HepG2 (cell line): ENCODE measurements around the gene SCAF4. TPM values are rescaled to one million over a fixed set of nuclear protein-coding genes. Genes with fewer than 3 reads are reported as not detected.

ENCODE experiments used
- ATF7-NPFF ChIP-seq: sonication (generic); formaldehyde crosslinking; IDR thresholded peaks from 2 replicates; pipeline ENCODE4 v1.8.1; 2023; ENCODE audit warnings: mild to moderate bottlenecking, low read depth, missing genetic modification reagents, moderate library complexity
- BCL6 ChIP-seq: IDR thresholded peaks from 2 replicates; pipeline ENCODE4 v1.6.1; 2016; ENCODE audit warnings: missing genetic modification reagents, missing compliant biosample characterization
- DNMT3B ChIP-seq: conservative IDR thresholded peaks from 2 replicates; pipeline ENCODE4 v1.6.1; 2016; ENCODE audit warnings: missing biosample characterization, control low read depth
- DZIP1 ChIP-seq: sonication (generic); formaldehyde crosslinking; IDR thresholded peaks from 2 replicates; pipeline ENCODE4 v1.5.0; 2020; ENCODE audit warnings: mild to moderate bottlenecking, missing genetic modification reagents
- HIVEP1 ChIP-seq: sonication (generic); formaldehyde crosslinking; IDR thresholded peaks from 2 replicates; pipeline ENCODE4 v1.4.0; 2020; ENCODE audit warnings: mild to moderate bottlenecking, missing genetic modification reagents
- KLF6 ChIP-seq: IDR thresholded peaks from 2 replicates; pipeline ENCODE4 v1.8.0; 2016; ENCODE audit warnings: missing biosample characterization, missing genetic modification reagents
- NFKB2 ChIP-seq: sonication (generic); formaldehyde crosslinking; IDR thresholded peaks from 2 replicates; pipeline ENCODE4 v1.4.0; 2020; ENCODE audit warnings: missing genetic modification reagents, borderline replicate concordance
- SRY ChIP-seq: sonication (generic); formaldehyde crosslinking; IDR thresholded peaks from 2 replicates; pipeline ENCODE4 v1.8.0; 2022; ENCODE audit warnings: mild to moderate bottlenecking, missing genetic modification reagents
- ZNF136 ChIP-seq: sonication (generic); formaldehyde crosslinking; IDR thresholded peaks from 2 replicates; pipeline ENCODE4 v1.8.1; 2022; ENCODE audit warnings: low read depth, mild to moderate bottlenecking, moderate library complexity, missing genetic modification reagents
- ZNF180 ChIP-seq: sonication (generic); formaldehyde crosslinking; IDR thresholded peaks from 2 replicates; pipeline ENCODE4 v1.4.0; 2020; ENCODE audit warnings: low read depth, missing genetic modification reagents, borderline replicate concordance
- ZNF264 ChIP-seq: sonication (generic); formaldehyde crosslinking; IDR thresholded peaks from 2 replicates; pipeline ENCODE4 v1.4.0; 2020; ENCODE audit warnings: missing genetic modification reagents
- ZNF430 ChIP-seq: sonication (generic); formaldehyde crosslinking; IDR thresholded peaks from 2 replicates; pipeline ENCODE4 v1.9.0; 2021; ENCODE audit warnings: mild to moderate bottlenecking, missing genetic modification reagents
- ZNF510 ChIP-seq: sonication (generic); formaldehyde crosslinking; IDR thresholded peaks from 2 replicates; pipeline ENCODE4 v1.4.0; 2020; ENCODE audit warnings: low read depth, mild to moderate bottlenecking, missing genetic modification reagents
- ZNF784 ChIP-seq: sonication (generic); formaldehyde crosslinking; IDR thresholded peaks from 2 replicates; pipeline ENCODE4 v1.5.1; 2020; ENCODE audit warnings: missing genetic modification reagents, mild to moderate bottlenecking, borderline replicate concordance
- ZSCAN31 ChIP-seq: sonication (generic); formaldehyde crosslinking; IDR thresholded peaks from 2 replicates; pipeline ENCODE4 v1.5.0; 2020; ENCODE audit warnings: low read depth, mild to moderate bottlenecking, missing genetic modification reagents
- polyA plus RNA-seq, 8 experiments: library from polyadenylated mRNA; depleted of rRNA in 3 of 8; stranded (reverse) in 7 of 8; unstranded in 1 of 8; fragments of >200 nt; fragmentation: Illumina TruSeq in 4 of 8; extraction: Trizol in 4 of 8; gene quantifications; 2 replicates each; pipeline versions ENCODE4 v1.2.1 to v1.2.3, GENCODE V29; 2011 to 2016; ENCODE audit warnings: low read depth in 4 of 8, missing spikeins in 1 of 8, mixed read lengths in 1 of 8; ENCODE audit not compliant: insufficient read depth in 1 of 8
- total RNA-seq, 5 experiments: library from RNA; depleted of rRNA; stranded (reverse); fragments of >200 nt; fragmentation: Illumina TruSeq; extraction: Trizol; gene quantifications; 2 replicates each; pipeline ENCODE4 v1.2.3, GENCODE V29; 2016; ENCODE audit warnings: low read depth in 1 of 5
- TF ChIP-seq, protein P1 (sequence below): sonication (generic); formaldehyde crosslinking; IDR thresholded peaks from 2 replicates; pipeline ENCODE4 v1.5.1; 2020; ENCODE audit warnings: mild to moderate bottlenecking, missing genetic modification reagents, borderline replicate concordance
- TF ChIP-seq, protein P2 (sequence below): IDR thresholded peaks from 2 replicates; pipeline ENCODE4 v1.6.1; 2018; ENCODE audit warnings: missing genetic modification reagents, mild to moderate bottlenecking, missing compliant biosample characterization
- TF ChIP-seq, protein P3 (sequence below): sonication (generic); formaldehyde crosslinking; IDR thresholded peaks from 2 replicates; pipeline ENCODE4 v1.4.0; 2020; ENCODE audit warnings: missing genetic modification reagents
- TF ChIP-seq, protein P4 (sequence below): sonication (generic); formaldehyde crosslinking; IDR thresholded peaks from 2 replicates; pipeline ENCODE4 v1.5.0; 2020; ENCODE audit warnings: mild to moderate bottlenecking, missing genetic modification reagents, moderate library complexity

The SCAF4 gene
- total and polyA plus RNA-seq, 2 of the 13 experiments (the other 11 are each of a cell fraction or from before 2014, with no cell fraction given), result 9.1 to 11.5 TPM

DNA sequence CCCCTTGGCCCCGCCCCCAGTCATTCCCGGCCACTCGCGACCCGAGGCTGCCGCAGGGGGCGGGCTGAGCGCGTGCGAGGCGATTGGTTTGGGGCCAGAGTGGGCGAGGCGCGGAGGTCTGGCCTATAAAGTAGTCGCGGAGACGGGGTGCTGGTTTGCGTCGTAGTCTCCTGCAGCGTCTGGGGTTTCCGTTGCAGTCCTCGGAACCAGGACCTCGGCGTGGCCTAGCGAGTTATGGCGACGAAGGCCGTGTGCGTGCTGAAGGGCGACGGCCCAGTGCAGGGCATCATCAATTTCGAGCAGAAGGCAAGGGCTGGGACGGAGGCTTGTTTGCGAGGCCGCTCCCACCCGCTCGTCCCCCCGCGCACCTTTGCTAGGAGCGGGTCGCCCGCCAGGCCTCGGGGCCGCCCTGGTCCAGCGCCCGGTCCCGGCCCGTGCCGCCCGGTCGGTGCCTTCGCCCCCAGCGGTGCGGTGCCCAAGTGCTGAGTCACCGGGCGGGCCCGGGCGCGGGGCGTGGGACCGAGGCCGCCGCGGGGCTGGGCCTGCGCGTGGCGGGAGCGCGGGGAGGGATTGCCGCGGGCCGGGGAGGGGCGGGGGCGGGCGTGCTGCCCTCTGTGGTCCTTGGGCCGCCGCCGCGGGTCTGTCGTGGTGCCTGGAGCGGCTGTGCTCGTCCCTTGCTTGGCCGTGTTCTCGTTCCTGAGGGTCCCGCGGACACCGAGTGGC, 72.2 kb downstream of the SCAF4 start, which contains the start of gene SOD1 (continued):
- TF ChIP-seq, protein P1, sequence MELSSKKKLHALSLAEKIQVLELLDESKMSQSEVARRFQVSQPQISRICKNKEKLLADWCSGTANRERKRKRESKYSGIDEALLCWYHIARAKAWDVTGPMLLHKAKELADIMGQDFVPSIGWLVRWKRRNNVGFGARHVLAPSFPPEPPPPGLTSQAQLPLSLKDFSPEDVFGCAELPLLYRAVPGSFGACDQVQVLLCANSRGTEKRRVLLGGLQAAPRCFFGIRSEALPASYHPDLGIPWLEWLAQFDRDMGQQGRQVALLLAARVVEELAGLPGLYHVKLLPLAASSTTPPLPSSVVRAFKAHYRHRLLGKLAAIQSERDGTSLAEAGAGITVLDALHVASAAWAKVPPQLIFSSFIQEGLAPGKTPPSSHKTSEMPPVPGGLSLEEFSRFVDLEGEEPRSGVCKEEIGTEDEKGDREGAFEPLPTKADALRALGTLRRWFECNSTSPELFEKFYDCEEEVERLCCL, result peak; percentile 89; the same call in 1 of the 2 replicates
- TF ChIP-seq ZSCAN31 (CRISPR knock-in tag) (peak; percentile 52; the same call in 1 of the 2 replicates), ZNF180 (peak; percentile 31; the same call in 1 of the 2 replicates), ZNF430 (CRISPR knock-in tag) (peak; percentile 89), ATF7-NPFF (peak; percentile 90), HIVEP1 (CRISPR knock-in tag) (peak; percentile 81), SRY (CRISPR knock-in tag) (peak; percentile 96), DZIP1 (CRISPR knock-in tag) (peak; percentile 86; the same call in 1 of the 2 replicates), ZNF136 (CRISPR knock-in tag) (peak; percentile 57; the same call in 1 of the 2 replicates), KLF6 (CRISPR knock-in tag) (0 out of 2 replicates have a peak, but pooled peaks have one; percentile 75), ZNF510 (CRISPR knock-in tag) (peak; percentile 84), ZNF264 (CRISPR knock-in tag) (peak; percentile 78), BCL6 (peak; percentile 36; the same call in 1 of the 2 replicates), ZNF784 (peak; percentile 87), DNMT3B (no peak; the same call in 1 of the 2 replicates), NFKB2 (CRISPR knock-in tag) (peak; percentile 92)
- TF ChIP-seq, protein P2, sequence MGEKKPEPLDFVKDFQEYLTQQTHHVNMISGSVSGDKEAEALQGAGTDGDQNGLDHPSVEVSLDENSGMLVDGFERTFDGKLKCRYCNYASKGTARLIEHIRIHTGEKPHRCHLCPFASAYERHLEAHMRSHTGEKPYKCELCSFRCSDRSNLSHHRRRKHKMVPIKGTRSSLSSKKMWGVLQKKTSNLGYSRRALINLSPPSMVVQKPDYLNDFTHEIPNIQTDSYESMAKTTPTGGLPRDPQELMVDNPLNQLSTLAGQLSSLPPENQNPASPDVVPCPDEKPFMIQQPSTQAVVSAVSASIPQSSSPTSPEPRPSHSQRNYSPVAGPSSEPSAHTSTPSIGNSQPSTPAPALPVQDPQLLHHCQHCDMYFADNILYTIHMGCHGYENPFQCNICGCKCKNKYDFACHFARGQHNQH (CRISPR knock-in tag), result no peak; the same call in 1 of the 2 replicates
- TF ChIP-seq, protein P3, sequence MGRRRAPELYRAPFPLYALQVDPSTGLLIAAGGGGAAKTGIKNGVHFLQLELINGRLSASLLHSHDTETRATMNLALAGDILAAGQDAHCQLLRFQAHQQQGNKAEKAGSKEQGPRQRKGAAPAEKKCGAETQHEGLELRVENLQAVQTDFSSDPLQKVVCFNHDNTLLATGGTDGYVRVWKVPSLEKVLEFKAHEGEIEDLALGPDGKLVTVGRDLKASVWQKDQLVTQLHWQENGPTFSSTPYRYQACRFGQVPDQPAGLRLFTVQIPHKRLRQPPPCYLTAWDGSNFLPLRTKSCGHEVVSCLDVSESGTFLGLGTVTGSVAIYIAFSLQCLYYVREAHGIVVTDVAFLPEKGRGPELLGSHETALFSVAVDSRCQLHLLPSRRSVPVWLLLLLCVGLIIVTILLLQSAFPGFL, result no peak
- TF ChIP-seq, protein P4, sequence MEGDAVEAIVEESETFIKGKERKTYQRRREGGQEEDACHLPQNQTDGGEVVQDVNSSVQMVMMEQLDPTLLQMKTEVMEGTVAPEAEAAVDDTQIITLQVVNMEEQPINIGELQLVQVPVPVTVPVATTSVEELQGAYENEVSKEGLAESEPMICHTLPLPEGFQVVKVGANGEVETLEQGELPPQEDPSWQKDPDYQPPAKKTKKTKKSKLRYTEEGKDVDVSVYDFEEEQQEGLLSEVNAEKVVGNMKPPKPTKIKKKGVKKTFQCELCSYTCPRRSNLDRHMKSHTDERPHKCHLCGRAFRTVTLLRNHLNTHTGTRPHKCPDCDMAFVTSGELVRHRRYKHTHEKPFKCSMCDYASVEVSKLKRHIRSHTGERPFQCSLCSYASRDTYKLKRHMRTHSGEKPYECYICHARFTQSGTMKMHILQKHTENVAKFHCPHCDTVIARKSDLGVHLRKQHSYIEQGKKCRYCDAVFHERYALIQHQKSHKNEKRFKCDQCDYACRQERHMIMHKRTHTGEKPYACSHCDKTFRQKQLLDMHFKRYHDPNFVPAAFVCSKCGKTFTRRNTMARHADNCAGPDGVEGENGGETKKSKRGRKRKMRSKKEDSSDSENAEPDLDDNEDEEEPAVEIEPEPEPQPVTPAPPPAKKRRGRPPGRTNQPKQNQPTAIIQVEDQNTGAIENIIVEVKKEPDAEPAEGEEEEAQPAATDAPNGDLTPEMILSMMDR, result peak; percentile 15; the same call in 1 of the 2 replicates
